ENCODE measurements around the gene URAD.
A peak's percentile ranks its signal among the peaks of the same experiment; 100 is the strongest.
"Not testable (repeated sequence)": the region's sequence is repeated elsewhere in the genome, so short reads cannot be mapped to it uniquely, and the experiment has no call there.

URAD gene

DNA sequence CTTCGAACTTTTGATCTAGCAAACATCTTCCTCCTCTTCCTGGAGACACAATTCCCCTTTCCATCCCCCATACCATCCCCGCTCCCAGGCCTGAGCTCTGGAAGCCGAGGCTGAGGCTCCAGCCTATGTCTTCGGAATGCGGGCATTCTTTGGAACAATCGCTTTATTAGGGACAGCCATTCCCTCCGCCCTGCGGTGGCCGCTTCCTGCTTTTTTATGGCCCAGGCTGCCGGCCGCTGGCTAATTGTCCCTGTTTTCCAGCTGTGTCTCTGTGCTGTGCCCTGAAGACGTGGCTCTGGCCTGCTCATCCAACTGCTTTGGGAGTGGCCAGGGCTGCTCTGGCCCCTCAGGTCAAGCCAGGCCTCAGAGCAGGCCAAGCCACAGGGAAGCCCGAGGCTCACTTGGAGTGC lies 17.3 kb downstream of the URAD start:
- H3K27ac Mint-ChIP-seq = no peak overlapping the region
- ATAC-seq (replicated peaks) = no peak
- no peak overlapping the region for H3K4me3 Mint-ChIP-seq

DNA sequence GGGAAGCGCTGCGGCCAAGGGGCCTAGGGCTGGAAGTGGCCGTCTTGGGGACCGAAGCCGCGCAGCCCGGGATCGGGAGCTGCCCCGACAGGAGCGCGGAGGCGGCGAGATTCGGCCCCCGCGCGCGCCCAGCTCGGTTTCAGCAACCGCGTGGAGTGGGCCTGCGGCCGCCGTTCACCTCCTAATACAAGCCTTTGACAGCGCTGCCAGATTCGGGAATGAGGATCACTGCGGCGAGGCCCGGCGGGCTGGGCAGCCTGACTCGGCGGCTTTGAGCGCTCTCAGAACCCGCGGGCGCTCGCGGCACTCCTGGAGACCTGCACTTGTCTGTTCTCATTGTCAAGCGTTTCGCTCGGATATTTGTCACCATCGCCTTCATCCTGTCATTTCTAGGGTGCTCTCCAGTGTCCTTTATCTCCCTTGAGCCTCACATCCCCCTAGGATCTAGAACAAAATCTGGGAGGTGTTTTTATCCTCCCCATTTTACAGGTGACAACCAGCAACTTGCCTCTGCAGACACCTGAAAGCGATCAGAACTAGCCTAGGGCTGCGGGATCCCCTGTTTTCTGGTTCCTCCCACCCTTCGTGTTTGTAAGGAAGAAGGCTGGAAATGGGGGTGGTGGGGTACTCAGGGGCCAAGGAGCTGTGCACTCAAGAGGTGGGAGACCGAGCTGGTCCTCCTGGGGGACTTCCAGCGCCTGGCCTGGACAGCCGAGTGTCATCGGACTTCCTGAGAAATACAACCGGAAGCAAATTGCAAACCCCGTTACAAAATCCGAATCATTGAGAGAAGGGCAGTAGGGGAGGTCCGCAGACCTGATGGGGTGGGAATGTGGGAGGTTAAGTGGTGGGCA lies 17.9 kb downstream of the URAD start:
- DNase-seq = no peak

More for the DNA sequence above, 17.3 kb downstream of the URAD start:
- Mint-ChIP-seq H3K27me3 (peaks cover 77 to 94% of the 10 kb centered on the region in 2 donors), H3K9me3 (no peaks in the 10 kb centered on the region), H3K4me1 (peaks cover 36 to 62% of the 10 kb centered on the region in 2 donors), H3K36me3 (no peaks in the 10 kb centered on the region)
- no peak for DNase-seq

DNA sequence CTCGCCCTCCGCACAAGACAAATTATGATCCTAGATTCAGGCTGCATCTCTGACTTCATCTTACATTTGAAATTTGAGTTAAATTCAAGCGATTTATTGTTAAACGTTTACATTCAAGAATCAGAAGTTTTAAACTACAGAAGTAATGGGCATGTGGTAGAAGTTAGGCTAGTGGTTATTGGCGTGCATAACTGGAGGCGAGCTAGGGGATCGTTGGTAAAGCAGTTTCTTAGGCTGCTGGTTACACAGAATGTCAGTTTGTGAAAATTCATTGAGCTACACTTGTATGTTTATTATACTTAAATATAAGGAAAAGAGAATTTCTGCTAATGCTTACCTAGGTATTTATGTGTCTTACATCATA lies 18.6 kb downstream of the URAD start:
- Mint-ChIP-seq H3K36me3 (no peaks in the 10 kb centered on the region), H3K4me3 (peak overlapping the region in 1 of 2 donors; percentile 37), H3K27me3 (peaks cover 76 to 94% of the 10 kb centered on the region in 2 donors), H3K4me1 (peaks cover 33 to 52% of the 10 kb centered on the region in 2 donors), H3K27ac (peak overlapping the region; percentile 96), H3K9me3 (no peaks in the 10 kb centered on the region)
- no peak for DNase-seq
- no peak for ATAC-seq (replicated peaks)

More for the DNA sequence above, 17.9 kb downstream of the URAD start:
- H3K4me1 Mint-ChIP-seq = peaks cover 36 to 59% of the 10 kb centered on the region in 2 donors
- H3K27ac Mint-ChIP-seq = peak overlapping the region; percentile 75
- no peaks in the 10 kb centered on the region for H3K9me3 Mint-ChIP-seq
- no peak for ATAC-seq (replicated peaks)
- H3K27me3 Mint-ChIP-seq = peaks cover 76 to 94% of the 10 kb centered on the region in 2 donors
- peak overlapping the region; percentile 17 to 32 for H3K4me3 Mint-ChIP-seq
- no peaks in the 10 kb centered on the region for H3K36me3 Mint-ChIP-seq

DNA sequence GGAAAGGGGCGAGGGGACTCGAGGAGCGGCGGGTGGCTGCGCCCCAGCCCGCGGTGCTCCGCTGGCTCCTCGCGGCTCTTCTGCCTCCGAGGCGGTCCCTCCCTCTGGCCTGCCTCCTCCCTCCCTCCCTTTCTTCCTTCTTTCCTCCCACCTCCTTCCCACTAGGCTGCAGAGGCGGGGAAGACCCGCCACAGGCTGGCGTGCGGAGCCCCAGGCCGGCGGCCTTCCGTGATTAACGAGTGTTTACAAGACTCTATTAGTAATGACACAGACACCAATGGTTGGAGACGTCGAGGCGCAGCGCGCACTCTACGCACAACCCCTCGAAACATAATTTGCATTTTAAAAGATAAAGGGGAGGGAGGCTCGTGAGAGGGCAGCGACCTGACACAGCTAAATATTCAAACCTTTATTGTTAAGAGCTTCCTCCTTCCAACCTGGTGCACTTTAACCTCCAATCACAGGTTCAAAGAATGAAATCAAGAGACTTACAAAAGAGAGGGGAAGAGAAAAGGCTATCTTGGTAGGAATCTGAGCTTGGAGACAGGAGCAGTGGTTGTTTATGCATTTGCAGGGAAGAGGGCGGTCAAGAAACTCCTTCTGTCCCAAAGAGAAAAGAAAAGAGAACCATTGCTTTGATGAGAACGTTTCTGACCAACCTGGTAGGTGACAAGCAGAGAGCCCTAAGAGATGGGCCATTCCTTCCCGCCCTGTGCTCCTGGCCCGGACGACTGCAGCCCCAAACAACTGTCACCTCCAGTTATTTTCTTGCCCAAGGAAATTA lies 19.2 kb downstream of the URAD start, which contains the start of gene CDX2:
Gene CDX2 (minus strand): TSS at position 234 of the 784 bp plus-strand sequence. CDS start 309 bp downstream, outside the sequence.
- ATAC-seq (replicated peaks) = no peak

DNA sequence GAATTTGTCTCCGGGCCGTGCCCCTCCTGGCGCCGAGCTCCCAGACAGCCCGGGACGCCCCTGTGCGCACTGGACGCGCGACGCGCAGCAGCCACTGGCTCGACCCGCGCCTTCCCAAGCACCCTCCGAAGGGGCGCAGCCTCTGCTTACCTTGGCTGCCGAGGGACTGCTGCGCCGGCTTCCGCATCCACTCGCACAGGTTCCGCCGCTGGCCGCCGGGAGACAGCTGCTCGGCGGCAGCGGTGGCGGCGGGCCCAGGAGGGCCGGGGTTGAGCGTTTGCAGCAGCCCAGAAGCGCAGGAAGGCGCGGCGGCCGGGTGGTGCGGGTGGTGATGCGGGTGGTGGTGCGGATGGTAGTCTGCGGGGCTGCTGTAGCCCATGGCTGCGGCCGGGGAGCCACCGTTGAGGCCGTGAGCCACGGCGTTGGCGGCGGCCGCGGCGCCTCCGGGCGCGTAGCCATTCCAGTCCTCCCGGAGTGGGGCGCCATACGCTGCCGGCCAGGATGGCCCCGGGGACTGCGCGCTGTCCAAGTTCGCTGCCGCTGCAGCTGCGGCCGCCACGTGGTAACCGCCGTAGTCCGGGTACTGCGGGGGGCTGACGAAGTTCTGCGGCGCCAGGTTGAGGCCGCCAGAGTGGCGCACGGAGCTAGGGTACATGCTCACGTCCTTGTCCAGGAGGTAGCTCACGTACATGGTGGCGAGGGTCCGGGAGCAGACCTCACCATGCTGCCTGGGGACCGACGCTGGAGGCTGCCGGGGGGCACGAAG lies 20.0 kb downstream of the URAD start:
- DNase-seq (no peak), ATAC-seq (replicated peaks) (no peak)
- Mint-ChIP-seq H3K36me3 (no peaks in the 10 kb centered on the region), H3K27me3 (peaks cover 69 to 94% of the 10 kb centered on the region in 2 donors), H3K9me3 (no peaks in the 10 kb centered on the region), H3K4me3 (peak overlapping the region; percentile 66 to 69), H3K4me1 (peaks cover 33 to 52% of the 10 kb centered on the region in 2 donors), H3K27ac (peak overlapping the region; percentile 42)

More for the DNA sequence above, 19.2 kb downstream of the URAD start, which contains the start of gene CDX2:
- DNase-seq = no peak
- Mint-ChIP-seq H3K27me3 (peaks cover 72 to 94% of the 10 kb centered on the region in 2 donors), H3K27ac (peak within 1 kb of the TSS; percentile 96), H3K9me3 (no peaks in the 10 kb centered on the region), H3K36me3 (no peaks in the 10 kb centered on the region), H3K4me3 (peak within 1 kb of the TSS; percentile 75 to 77), H3K4me1 (peaks cover 33 to 52% of the 10 kb centered on the region in 2 donors)

DNA sequence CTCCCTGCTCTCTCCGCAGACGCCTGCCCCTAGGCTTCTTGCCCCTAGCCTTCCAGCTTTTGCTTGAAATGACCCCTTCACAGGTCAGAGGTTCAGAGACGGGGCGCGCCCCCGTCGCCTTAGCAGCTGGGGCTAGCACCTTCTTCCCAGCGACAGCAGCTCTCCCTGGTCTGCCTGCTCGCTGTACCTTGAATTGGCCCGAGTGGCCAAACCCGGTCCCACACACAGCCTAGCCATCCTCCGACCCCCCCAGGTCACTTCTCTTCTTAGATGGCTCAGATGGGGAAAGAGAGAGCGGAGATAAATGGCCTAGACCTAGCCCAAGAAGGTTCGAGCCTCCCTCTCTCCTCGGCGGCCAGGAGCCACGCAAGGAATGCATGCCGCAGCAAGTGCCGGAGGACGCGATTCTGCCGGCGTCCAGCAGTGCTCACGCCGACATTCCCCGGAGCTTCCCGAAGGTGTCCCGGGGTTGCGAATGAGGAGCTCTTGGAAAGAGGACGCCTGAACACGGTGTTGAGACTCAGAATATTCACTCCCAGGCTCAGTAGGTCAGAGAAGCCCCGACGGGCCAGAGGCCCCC lies 20.7 kb downstream of the URAD start:
- Mint-ChIP-seq H3K36me3 (no peaks in the 10 kb centered on the region), H3K4me3 (peak overlapping the region; percentile 77), H3K27me3 (peaks cover 68 to 93% of the 10 kb centered on the region in 2 donors), H3K4me1 (peaks cover 33 to 52% of the 10 kb centered on the region in 2 donors), H3K9me3 (no peaks in the 10 kb centered on the region), H3K27ac (peak overlapping the region; percentile 88)
- ATAC-seq (replicated peaks) = peak in 1 of 2 donors; percentile 20
- no peak for DNase-seq

DNA sequence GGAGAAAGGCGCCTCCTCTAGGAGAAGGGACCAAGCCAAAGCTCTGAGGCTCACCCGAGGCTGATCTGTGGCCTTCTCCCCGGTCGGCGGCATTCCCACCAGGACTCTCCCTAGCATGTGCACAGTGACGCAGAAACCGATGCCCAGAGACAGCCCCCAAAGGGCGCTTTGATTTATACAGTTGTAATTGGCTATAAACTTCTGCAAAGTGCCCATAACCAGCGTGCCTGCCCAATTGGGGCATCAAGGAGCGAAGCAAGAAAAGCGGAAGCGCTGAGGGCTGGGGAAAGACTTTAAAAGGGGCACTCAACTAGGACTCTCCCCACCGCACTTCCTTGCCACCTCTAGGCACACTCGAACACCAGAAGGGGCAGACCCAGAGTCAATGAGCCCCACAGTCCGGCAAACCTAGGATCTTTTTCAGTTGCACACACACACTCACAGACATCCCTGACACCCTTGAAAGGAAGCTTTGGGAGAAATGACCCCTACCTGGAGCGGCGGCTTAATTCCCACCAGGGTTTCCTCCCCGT lies 21.2 kb downstream of the URAD start:
- peaks cover 33 to 55% of the 10 kb centered on the region in 2 donors for H3K4me1 Mint-ChIP-seq
- peaks cover 73 to 96% of the 10 kb centered on the region in 2 donors for H3K27me3 Mint-ChIP-seq
- H3K27ac Mint-ChIP-seq = peak overlapping the region; percentile 88
- H3K36me3 Mint-ChIP-seq = no peaks in the 10 kb centered on the region
- ATAC-seq (replicated peaks) = peak; percentile 36 to 62
- H3K4me3 Mint-ChIP-seq = peak overlapping the region; percentile 77
- H3K9me3 Mint-ChIP-seq = no peaks in the 10 kb centered on the region
- no peak for DNase-seq

DNA sequence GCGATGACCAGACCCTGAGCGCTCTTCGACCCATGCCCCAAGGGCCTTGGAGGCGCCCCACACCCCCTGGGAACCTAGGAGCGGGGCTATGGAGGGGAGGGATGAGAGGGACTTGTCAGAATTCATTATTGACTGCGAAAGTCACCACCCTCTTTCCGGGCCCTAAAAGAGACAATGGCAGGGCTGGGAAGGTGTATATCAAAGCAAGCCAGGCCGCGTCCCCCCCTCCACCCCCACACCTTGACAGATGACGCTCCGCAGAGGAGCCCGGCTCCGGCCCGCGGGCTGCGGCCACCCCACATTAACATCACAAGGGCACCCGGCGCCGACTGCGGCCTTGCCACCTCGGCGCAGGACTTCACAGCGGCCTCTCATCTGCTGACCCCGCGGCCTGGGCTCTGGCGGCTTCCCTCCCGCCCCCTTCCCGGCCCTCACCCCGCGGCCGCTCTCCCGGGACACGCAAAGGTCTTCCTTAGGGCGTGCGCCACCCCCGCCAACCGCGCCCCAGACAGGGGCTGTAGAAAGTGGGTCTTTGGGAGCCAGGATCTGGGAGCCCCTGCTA lies 21.8 kb downstream of the URAD start:
- peak overlapping the region; percentile 52 to 77 for H3K4me3 Mint-ChIP-seq

DNA sequence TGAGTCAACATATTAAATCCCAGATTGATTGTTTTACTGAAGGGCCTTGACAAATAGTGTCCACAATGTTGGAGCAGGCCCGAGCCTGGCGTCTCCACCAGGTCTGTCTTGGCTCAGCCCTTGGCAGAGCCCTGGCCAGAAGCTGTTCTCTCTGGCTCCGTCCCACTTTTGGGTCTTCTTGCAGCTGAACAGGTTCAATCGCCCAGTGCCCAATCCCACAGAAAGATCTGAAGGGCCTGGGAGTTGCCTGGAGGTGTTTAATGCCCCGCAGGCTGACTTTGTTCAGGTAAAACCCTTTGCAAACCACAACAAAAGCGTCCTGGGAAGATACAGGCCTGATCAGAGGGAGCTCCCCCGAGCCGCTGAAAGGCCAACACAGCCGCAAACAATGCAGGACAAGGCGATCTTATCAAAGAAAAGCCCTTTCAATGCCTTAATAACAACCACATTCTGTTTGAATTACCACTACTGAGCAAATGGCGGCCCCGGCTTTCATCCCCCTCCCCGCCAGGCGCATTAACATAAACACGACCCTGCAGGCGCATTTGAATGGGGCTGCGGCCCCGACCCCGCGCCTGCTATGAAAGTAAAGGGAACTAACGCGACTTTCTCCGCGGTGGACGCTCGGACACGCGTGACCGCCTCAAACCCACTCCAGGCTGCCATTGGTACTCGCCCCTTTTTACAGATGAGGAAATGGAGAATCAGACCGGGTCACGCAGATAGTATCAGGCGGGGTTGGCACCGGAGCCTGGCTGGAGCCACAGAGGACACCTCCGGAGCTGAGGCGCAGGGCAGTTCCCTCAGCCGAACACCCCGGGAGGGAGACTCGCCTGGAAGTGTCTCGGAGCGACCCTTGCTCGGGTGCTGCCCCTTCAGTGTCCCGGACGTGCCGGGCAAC lies 22.5 kb downstream of the URAD start:
- Mint-ChIP-seq H3K9me3 (no peaks in the 10 kb centered on the region), H3K27ac (peak overlapping the region; percentile 75), H3K36me3 (no peaks in the 10 kb centered on the region), H3K27me3 (peaks cover 75 to 96% of the 10 kb centered on the region in 2 donors), H3K4me3 (peak overlapping the region; percentile 52 to 58), H3K4me1 (peaks cover 31 to 61% of the 10 kb centered on the region in 2 donors)
- DNase-seq (no peak), ATAC-seq (replicated peaks) (no peak)

More for the DNA sequence above, 21.8 kb downstream of the URAD start:
- no peak for DNase-seq
- H3K27ac Mint-ChIP-seq = peak overlapping the region; percentile 88
- no peak for ATAC-seq (replicated peaks)
- H3K36me3 Mint-ChIP-seq = no peaks in the 10 kb centered on the region
- H3K4me1 Mint-ChIP-seq = peaks cover 33 to 58% of the 10 kb centered on the region in 2 donors
- H3K27me3 Mint-ChIP-seq = peaks cover 77 to 96% of the 10 kb centered on the region in 2 donors
- H3K9me3 Mint-ChIP-seq = no peaks in the 10 kb centered on the region

DNA sequence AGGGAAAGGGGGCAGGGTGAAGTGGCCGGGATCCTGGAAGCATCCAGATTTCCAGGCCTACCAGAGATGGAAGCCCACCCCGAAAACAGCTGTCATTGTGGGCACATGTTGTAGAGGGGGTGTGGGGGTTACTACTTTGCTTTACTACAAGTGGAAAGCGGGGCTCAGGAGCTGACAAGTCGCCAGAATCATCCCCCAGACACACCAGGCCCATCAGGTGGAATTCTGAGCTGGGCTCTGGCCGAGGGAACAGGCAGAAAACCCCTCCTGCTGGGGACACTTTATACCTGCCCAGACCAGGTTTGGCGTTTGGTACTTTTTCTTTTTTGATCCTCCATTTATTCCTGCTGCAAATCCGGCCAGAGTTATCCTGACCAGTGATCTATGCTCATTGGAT lies 23.2 kb downstream of the URAD start:
- DNase-seq (no peak), ATAC-seq (replicated peaks) (no peak)
- no peak overlapping the region for H3K27ac Mint-ChIP-seq
- H3K4me3 Mint-ChIP-seq = no peak overlapping the region
- no peaks in the 10 kb centered on the region for H3K9me3 Mint-ChIP-seq
- no peaks in the 10 kb centered on the region for H3K36me3 Mint-ChIP-seq
- H3K4me1 Mint-ChIP-seq = peaks cover 25 to 61% of the 10 kb centered on the region in 2 donors
- peaks cover 69 to 94% of the 10 kb centered on the region in 2 donors for H3K27me3 Mint-ChIP-seq

DNA sequence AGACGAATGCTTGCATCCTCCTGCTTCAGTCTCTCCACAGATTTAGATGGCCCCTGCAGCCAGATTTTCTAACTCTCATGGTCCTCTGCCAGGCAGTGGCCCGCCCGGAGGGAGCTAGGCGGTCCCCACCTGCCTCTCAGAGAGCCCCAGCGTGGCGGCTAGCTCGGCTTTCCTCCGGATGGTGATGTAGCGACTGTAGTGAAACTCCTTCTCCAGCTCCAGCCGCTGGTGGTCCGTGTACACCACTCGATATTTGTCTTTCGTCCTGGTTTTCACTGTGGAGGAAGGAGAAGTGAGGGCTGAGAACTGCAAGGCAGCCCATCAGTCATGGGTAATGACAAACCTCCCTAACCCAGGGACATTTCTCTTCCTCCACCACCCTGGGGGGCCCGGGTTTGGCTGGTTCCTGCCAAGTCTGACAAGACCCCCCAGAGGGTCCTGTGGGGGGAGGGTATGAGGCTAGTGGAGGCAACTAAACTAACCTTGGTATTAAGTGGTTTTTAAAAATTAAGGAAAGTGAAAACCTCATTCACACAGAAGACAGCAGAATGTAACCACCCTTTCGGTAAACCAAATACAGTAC lies 23.7 kb downstream of the URAD start:
- H3K4me1 Mint-ChIP-seq = peaks cover 25 to 61% of the 10 kb centered on the region in 2 donors
- no peaks in the 10 kb centered on the region for H3K9me3 Mint-ChIP-seq
- H3K27me3 Mint-ChIP-seq = peaks cover 71 to 94% of the 10 kb centered on the region in 2 donors
- H3K27ac Mint-ChIP-seq = no peak overlapping the region
- H3K36me3 Mint-ChIP-seq = no peaks in the 10 kb centered on the region
- ATAC-seq (replicated peaks) = no peak
- H3K4me3 Mint-ChIP-seq = peak overlapping the region in 1 of 2 donors; percentile 19
- no peak for DNase-seq

DNA sequence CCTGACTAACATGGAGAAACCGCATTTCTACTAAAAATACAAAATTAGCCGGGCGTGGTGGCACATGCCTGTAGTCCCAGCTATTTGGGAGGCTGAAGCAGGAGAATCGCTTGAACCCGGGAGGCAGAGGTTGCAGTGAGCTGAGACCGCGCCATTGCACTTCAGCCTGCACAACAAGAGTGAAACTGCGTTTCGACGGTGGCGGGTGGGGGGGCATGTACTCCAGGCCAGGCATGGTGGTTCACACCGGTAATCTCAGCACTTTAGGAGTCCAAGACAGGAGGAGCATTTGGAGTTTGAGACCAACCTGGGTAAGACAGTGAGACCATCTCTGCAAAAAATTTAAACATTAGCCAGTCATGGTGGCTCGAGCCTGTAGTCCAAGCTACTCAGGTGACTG lies 24.3 kb downstream of the URAD start:
- H3K4me3 Mint-ChIP-seq; DNase-seq; H3K27ac Mint-ChIP-seq; H3K9me3 Mint-ChIP-seq; H3K36me3 Mint-ChIP-seq; ATAC-seq (replicated peaks): not testable (repeated sequence)
- peaks cover 19 to 55% of the 10 kb centered on the region in 2 donors for H3K4me1 Mint-ChIP-seq
- peaks cover 65 to 88% of the 10 kb centered on the region in 2 donors for H3K27me3 Mint-ChIP-seq

Data from stimulated activated naive B cell treated with anti-CD40 and anti-IgM and Interleukin-4, amounts not matched to agents 10 μg/mL and 1 μg/mL and 100 μg/mL, for 72 hours (primary cell).